SU-DHL-6 (cell line): Measurements from ENCODE around the gene LIME1.

Experiments used
- CTCF ChIP-seq: fragments of 200-600 bp; sonication (generic); IDR thresholded peaks from one replicate; pipeline ENCODE4 v1.5.1; 2017; ENCODE audit warnings: antibody characterized with exemption, mild to moderate bottlenecking, low read length, moderate library complexity; ENCODE audit not compliant: insufficient read depth, poor library complexity, severe bottlenecking
- EZH2phosphoT487 ChIP-seq: fragments of 200-600 bp; sonication (generic), shearing (Covaris generic); conservative IDR thresholded peaks from 2 replicates; pipeline ENCODE4 v1.6.1; 2018; ENCODE audit warnings: mild to moderate bottlenecking, antibody characterized with exemption, low read length, moderate library complexity, mixed read lengths

- TF ChIP-seq CTCF (no peak), EZH2phosphoT487 (no peak)
Measured at GRCh38 chr20:63737695-63737944, 1.2 kb downstream of the LIME1 start.
